VCaP (cell line): ENCODE measurements around the gene GEMIN7.

Experiments
- H3K27ac ChIP-seq: fragments of 450-650 bp; 2 replicates; pipeline ENCODE4 v1.5.1; 2017
- TF ChIP-seq, protein P1 (sequence below): fragments of 450-650 bp; conservative IDR thresholded peaks from 2 replicates; pipeline ENCODE4 v1.5.1; 2017; ENCODE audit warnings: mild to moderate bottlenecking, moderate library complexity

GEMIN7 gene

DNA sequence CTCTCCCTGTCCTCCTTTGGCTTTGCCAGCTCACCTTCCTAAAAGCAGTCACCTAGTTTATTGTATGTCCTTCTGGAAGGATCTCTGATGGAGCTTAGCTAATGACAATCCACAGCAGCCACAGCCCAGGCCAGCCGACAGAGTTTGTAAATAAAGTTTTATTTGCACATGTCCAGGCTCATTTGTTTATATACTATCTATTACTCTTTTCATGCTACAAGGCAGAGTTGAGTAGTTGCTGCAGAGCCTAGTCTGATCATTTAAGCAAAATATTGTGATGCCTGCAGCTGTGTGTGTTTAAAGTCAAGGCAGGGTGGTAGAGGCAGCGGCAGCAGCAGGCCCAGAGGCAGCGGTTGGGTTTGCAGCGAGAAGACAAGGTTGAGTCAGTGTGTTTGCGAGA is 49.1 kb downstream of the GEMIN7 start:
- H3K27ac ChIP-seq, result no peak overlapping the region
- TF ChIP-seq, protein P1, sequence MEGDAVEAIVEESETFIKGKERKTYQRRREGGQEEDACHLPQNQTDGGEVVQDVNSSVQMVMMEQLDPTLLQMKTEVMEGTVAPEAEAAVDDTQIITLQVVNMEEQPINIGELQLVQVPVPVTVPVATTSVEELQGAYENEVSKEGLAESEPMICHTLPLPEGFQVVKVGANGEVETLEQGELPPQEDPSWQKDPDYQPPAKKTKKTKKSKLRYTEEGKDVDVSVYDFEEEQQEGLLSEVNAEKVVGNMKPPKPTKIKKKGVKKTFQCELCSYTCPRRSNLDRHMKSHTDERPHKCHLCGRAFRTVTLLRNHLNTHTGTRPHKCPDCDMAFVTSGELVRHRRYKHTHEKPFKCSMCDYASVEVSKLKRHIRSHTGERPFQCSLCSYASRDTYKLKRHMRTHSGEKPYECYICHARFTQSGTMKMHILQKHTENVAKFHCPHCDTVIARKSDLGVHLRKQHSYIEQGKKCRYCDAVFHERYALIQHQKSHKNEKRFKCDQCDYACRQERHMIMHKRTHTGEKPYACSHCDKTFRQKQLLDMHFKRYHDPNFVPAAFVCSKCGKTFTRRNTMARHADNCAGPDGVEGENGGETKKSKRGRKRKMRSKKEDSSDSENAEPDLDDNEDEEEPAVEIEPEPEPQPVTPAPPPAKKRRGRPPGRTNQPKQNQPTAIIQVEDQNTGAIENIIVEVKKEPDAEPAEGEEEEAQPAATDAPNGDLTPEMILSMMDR, result no peak

- H3K27ac ChIP-seq, result no peak overlapping the region
- TF ChIP-seq, protein P1, result no peak
Observed at GRCh38 chr19:45128806-45129205, 49.7 kb downstream of the GEMIN7 start.

GRCh38 chr19:45130236-45130635 is 51.2 kb downstream of the GEMIN7 start:
- TF ChIP-seq, protein P1, result no peak
- peak overlapping the region; percentile 15; the same call in 1 of the 2 replicates for H3K27ac ChIP-seq

DNA sequence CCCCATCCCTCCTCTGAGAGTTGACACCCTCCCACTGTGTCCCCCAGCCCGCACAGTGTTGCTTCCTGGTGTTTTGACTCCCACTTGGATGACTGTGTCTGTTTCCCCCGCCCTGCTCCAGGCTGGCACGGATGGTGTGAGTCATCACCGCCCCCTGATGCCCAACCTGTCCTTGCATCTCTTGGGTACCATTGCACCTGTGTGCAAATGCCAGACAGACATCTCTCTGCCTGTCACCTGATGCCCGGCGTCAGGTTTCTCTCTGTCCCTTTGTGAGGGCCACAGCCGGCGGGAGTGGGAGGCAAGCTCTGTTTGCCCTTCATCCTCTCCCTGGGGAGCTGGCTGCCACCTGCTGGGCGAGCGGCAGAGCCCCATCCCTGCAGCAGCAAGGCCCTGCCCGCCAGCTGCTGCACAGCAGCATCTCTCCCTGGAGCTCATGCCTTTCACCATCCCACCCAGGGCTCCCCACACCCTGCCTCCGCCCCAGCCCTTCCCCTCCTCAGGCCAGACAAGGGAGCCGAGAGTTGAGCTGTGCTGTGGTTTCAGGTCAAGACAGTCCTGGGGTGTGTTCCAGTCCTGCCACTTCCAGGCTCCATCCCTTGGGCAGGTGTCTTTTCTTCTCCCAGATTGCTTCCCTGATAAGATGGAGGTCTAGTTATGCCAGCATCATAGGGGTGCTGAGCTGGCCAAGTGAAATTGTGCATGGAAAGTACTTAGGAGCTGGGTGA is 52.0 kb downstream of the GEMIN7 start:
- peak overlapping the region; percentile 15; the same call in 1 of the 2 replicates for H3K27ac ChIP-seq
- TF ChIP-seq, protein P1, result peak; percentile 85

GRCh38 chr19:45133661-45134060 is 54.6 kb downstream of the GEMIN7 start:
- no peak overlapping the region for H3K27ac ChIP-seq
- TF ChIP-seq, protein P1, result no peak

- H3K27ac ChIP-seq, result no peak overlapping the region
- TF ChIP-seq, protein P1, result no peak
Observed at GRCh38 chr19:45135176-45135885, 56.3 kb downstream of the GEMIN7 start.

- peak overlapping the region; percentile 15; the same call in 1 of the 2 replicates for H3K27ac ChIP-seq
- TF ChIP-seq, protein P1, result no peak
Observed at GRCh38 chr19:45136507-45137178, 57.6 kb downstream of the GEMIN7 start.
